Right hindlimb (tissue), 1 donor: ENCODE measurements around the gene SLC35D3.
"Not testable (repeated sequence)": the region's sequence is repeated elsewhere in the genome, so short reads cannot be mapped to it uniquely, and the experiment has no call there.

Source experiments
- DNase-seq: peaks from one replicate; pipeline ENCODE4 v3.0.0-alpha.2; 2018

The SLC35D3 gene

GRCh38 chr6:136967876-136968752, 46.0 kb downstream of the SLC35D3 start:
- DNase-seq, result peak; percentile 56

DNA sequence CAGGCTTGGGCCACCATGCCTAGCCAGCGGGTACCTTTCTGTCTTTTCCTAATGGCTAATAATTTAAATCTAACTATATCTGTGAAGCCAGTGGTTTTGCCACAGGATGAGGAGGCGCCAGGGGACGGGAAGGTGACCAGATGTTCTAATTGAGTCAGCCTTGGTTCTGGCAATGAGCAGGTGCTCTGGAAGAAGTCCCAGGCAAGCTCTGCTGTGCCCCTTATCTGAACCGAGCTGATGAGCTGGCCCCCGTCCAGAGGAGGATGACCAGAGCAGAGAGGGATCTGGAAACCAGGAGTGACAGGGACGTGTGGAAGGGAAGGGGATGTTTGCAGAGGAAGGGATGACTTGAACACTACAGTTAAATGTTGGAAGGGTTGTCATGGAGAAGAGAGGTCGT, 46.7 kb downstream of the SLC35D3 start:
- DNase-seq, result no peak

GRCh38 chr6:136969433-136969832, 47.3 kb downstream of the SLC35D3 start:
- no peak for DNase-seq

- DNase-seq, result no peak
Measured at GRCh38 chr6:136969930-136970329, 47.8 kb downstream of the SLC35D3 start.

DNA sequence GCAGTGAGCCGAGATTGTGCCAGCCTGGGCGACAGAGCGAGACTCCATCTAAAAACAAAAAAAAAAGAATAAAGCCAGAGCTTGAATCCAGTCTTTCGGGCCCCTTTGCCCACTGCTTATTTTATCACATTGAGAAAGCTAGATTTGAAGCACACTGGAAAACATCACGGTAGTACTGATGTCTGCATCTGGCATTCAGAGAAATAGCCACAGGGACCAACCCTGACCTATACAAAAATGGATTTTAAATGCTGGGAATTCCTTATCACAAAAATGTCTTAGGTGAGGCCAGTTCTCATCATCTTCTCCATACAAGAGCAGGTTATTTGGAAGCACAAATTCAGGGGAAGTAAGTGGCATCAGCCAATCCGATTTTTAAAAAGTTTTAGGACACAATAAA, 49.5 kb downstream of the SLC35D3 start:
- DNase-seq, result no peak

DNA sequence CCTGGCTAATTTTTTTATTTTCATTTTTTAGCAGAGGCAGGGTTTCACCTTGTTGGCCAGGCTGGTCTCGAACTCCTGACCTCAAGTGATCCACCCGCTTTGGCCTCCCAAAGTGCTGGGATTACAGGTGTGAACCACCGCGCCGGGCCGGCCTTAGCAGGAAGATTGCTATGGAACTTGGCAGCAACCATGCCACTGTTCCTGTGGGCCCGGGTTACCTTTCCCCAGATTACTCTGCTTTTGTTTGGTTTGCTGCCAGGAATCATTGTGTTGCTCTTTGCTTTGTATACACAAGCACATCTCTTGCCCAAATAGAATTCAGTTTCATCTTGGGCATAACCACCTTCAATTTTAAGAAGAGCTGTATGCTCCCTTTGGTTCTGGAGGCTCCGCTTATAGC, 51.7 kb downstream of the SLC35D3 start:
- DNase-seq, result not testable (repeated sequence)
